Naive thymus-derived CD4-positive, alpha-beta T cell (primary cell): ENCODE results near the gene MYL12A. TPM values are rescaled to one million over a fixed set of nuclear protein-coding genes. Genes with fewer than 3 reads are reported as not detected.
A peak's percentile ranks its signal among the peaks of the same experiment; 100 is the strongest.

Experiments used
- ATAC-seq: fragments of 150-1000 bp; cut with Tn5 transposase; 2 replicates; pipeline ENCODE4 v1.10.0; 2021; ENCODE audit warnings: mild to moderate bottlenecking, moderate library complexity
- CTCF ChIA-PET: fragments of 350-600 bp; sonication (Branson Sonifier 250); formaldehyde crosslinking; loops from one replicate; lab custom pipeline; 2021; ENCODE audit warnings: antibody characterized with exemption; lab: Charles Lee
- POLR2A ChIA-PET: fragments of 350-600 bp; sonication (Branson Sonifier 250); formaldehyde crosslinking; loops from one replicate; lab custom pipeline; 2021; ENCODE audit warnings: antibody characterized with exemption, inconsistent platforms; lab: Charles Lee
- DNase-seq, 9 donors: peaks; one replicate each; pipeline versions ENCODE4 v3.0.0 to v3.0.0-alpha.2; 2020 to 2022; ENCODE audit warnings: mixed read lengths in 1 of 9
- H3K27ac ChIP-seq: one replicate; pipeline ENCODE4 v1.7.0; 2013; ENCODE audit warnings: mild to moderate bottlenecking, low read depth, low read length, moderate library complexity
- H3K27me3 ChIP-seq, 2 donors: one replicate each; pipeline ENCODE4 v1.7.0; 2013; ENCODE audit warnings: low read length in 2 of 2, mild to moderate bottlenecking in 2 of 2, moderate library complexity in 2 of 2; ENCODE audit not compliant: control insufficient read depth in 2 of 2, insufficient read depth in 2 of 2
- H3K36me3 ChIP-seq, 3 experiments: 1 replicate in 2 of 3; 2 replicates in 1 of 3; pipeline ENCODE4 v1.7.0; 2013; ENCODE audit warnings: low read length in 3 of 3, mild to moderate bottlenecking in 3 of 3, moderate library complexity in 1 of 3; ENCODE audit not compliant: insufficient read depth in 3 of 3, control insufficient read depth in 2 of 3
- H3K4me1 ChIP-seq, 2 donors: one replicate each; pipeline ENCODE4 v1.7.0; 2013; ENCODE audit warnings: low read length in 2 of 2, mild to moderate bottlenecking in 2 of 2, moderate library complexity in 1 of 2; ENCODE audit not compliant: control insufficient read depth in 2 of 2, insufficient read depth in 2 of 2
- H3K4me3 ChIP-seq: 2 replicates; pipeline ENCODE4 v1.7.0; 2013; ENCODE audit warnings: mild to moderate bottlenecking, low read length
- H3K9me3 ChIP-seq, 3 experiments: 1 replicate in 2 of 3; 2 replicates in 1 of 3; pipeline ENCODE4 v1.7.0; 2013; ENCODE audit warnings: low read length in 3 of 3; ENCODE audit not compliant: control insufficient read depth in 2 of 3
- H3K27ac Mint-ChIP-seq, 9 donors: one replicate each; pipeline ENCODE4 v1.8.0; 2020 to 2022; ENCODE audit warnings: mixed read lengths in 9 of 9, mild to moderate bottlenecking in 8 of 9, moderate library complexity in 5 of 9, inconsistent platforms in 2 of 9
- H3K27me3 Mint-ChIP-seq, 5 donors: one replicate each; pipeline ENCODE4 v1.8.0; 2021 to 2022; ENCODE audit warnings: mixed read lengths in 5 of 5, mild to moderate bottlenecking in 1 of 5
- H3K36me3 Mint-ChIP-seq, 5 donors: one replicate each; pipeline ENCODE4 v1.8.0; 2020 to 2022; ENCODE audit warnings: mixed read lengths in 5 of 5, mild to moderate bottlenecking in 3 of 5, inconsistent platforms in 1 of 5
- H3K4me1 Mint-ChIP-seq, 7 donors: one replicate each; pipeline ENCODE4 v1.8.0; 2020 to 2022; ENCODE audit warnings: mixed read lengths in 7 of 7, mild to moderate bottlenecking in 3 of 7, inconsistent platforms in 1 of 7
- H3K4me3 Mint-ChIP-seq, 10 donors: one replicate each; pipeline ENCODE4 v1.8.0; 2020 to 2022; ENCODE audit warnings: mild to moderate bottlenecking in 10 of 10, mixed read lengths in 10 of 10, moderate library complexity in 6 of 10, inconsistent platforms in 2 of 10
- H3K9me3 Mint-ChIP-seq, 11 donors: one replicate each; pipeline ENCODE4 v1.8.0; 2020 to 2022; ENCODE audit warnings: mixed read lengths in 11 of 11, mild to moderate bottlenecking in 4 of 11, inconsistent platforms in 1 of 11, moderate library complexity in 1 of 11
- intact Hi-C, 2 donors: fragments of 100-400 bp; cut with micrococcal nuclease; formaldehyde crosslinking; loops; one replicate each; pipeline ENCODE4 v1.15.1; 2023
- polyA plus RNA-seq, 2 donors: library from polyadenylated mRNA; unstranded; fragments of 300-500 nt; fragmentation: Illumina TruSeq; gene quantifications; one replicate each; pipeline ENCODE4 v1.2.3, GENCODE V29; 2021
- total RNA-seq, 6 experiments: library from RNA in 5 of 6; stranded (reverse) in 5 of 6; gene quantifications; 1 replicate in 5 of 6; 2 replicates in 1 of 6; pipeline ENCODE4 v1.2.3 and lab custom pipeline; 2021 to 2026

The MYL12A gene
- total and polyA plus RNA-seq, 7 experiments from 2014 or later = 331 to 2,608 (median 426) TPM

DNA sequence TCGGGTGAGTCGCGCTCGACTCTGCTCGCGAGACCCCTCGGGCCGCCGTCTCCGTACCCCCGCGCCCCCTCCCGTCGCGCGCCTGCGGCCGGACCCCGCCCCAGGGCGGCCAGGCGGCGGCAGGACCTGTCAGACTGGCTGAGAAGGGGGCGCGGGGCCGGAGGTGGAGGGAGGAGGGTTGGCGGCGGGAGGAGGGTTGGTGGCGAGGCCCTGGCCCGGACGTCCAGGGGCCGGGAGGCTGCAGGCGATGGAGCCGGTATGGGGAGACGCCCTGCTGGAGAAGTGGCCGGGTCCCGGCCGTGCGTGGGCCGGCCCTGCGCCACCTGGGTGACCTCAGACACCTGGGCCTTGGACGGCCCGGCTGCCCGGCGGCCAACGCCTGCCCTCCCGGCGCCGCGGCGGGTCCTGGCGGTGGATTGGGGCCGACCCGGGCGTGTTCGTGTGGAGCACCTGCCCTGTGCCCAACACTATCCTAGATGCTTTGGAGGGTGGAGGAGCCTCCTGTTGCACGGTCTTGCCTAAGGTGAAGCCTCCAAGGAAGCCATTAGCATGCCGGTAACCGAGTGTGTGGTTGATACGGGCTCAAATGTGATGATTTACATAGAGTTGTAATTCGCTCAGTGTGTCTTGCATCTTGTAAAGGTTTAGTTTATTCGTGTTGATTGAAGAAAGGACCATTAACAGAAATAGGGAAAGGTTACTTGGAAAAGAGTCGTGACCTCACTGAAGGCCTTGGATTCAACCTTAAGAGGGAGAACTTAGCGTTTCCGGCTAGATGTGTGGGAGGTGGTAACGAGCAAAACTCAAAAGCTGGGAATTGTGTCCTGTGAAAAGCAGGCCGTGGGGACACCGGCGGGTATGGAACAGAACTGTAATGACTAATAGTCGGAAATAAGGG, 14.9 kb downstream of the MYL12A start:
- ChIA-PET POLR2A (interaction anchor here (0.6 to 5.3 kb wide), 21 partner anchors 8 to 343 kb away, joined by 3 to 229 read pairs (median 5); partner anchors contain the start of genes MYL12A and TGIF1), CTCF (interaction anchor here (0.8 to 2.1 kb wide), 4 partner anchors 15 to 404 kb away, joined by 3 to 10 read pairs (median 4); partner anchors contain the start of gene MYL12A)
- peak overlapping the region; percentile 91 to 100 (median 99) for H3K27ac Mint-ChIP-seq
- H3K27me3 ChIP-seq = no peaks in the 10 kb centered on the region
- H3K4me3 ChIP-seq = peak overlapping the region; percentile 81
- DNase-seq (peak in 7 of 9 donors; percentile 24 to 50 (median 43)), ATAC-seq (peak; percentile 19)
- peaks cover 50 to 87% (median 83%) of the 10 kb centered on the region in 7 donors for H3K4me1 Mint-ChIP-seq
- peak overlapping the region; percentile 87 to 100 (median 96) for H3K4me3 Mint-ChIP-seq
- no peaks in the 10 kb centered on the region for H3K27me3 Mint-ChIP-seq
- no peaks in the 10 kb centered on the region for H3K9me3 Mint-ChIP-seq
- peak overlapping the region; percentile 96 for H3K27ac ChIP-seq
- H3K9me3 ChIP-seq = no peaks in the 10 kb centered on the region
- H3K36me3 ChIP-seq = peaks cover 5 to 16% (median 5%) of the 10 kb centered on the region in 3 experiments
- peaks cover 9 to 34% (median 14%) of the 10 kb centered on the region in 5 donors for H3K36me3 Mint-ChIP-seq
- peaks cover 58 to 66% of the 10 kb centered on the region in 2 donors for H3K4me1 ChIP-seq
- intact Hi-C loops = loop anchor here (1.0 to 5.0 kb wide), 9 partner anchors 9 to 690 kb away; partner anchors contain the start of genes LPIN2 (in 1 of the 2), METTL4 (in 1 of the 2), NDC80 (in 1 of the 2) and SMCHD1 (in 1 of the 2)

DNA sequence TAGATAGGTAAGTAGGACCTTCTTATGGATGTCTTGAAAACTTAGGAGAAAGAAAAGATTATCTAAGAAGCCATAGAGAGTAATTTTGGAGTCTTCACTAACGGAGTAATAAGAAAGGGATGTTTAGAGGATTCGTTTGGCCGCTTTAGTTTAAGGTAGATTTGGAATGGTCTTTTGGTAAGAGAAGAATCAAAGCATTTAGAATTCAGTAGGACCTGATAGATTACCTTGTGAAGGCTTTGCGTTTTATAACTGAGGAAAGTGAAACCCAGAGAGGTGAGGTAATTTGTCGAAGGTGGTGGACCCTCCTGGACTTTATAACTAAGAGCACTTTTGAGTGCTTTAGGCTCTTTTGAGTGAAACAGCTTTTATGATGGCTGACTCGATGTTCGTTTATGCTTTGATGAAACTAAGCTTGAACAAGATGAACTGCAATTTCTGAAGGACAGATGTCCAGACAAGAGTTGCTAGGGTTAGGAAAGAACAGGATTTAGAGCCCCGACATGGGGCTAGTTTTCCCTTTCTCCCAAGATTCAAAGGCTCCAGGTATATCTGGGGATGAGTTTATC, 15.6 kb downstream of the MYL12A start:
- peak overlapping the region; percentile 80 to 99 (median 91) for H3K27ac Mint-ChIP-seq
- no peaks in the 10 kb centered on the region for H3K27me3 Mint-ChIP-seq
- CTCF ChIA-PET = interaction anchor here (0.8 to 2.1 kb wide), 4 partner anchors 34 to 403 kb away, joined by 3 to 10 read pairs (median 4); no protein-coding TSS in a partner anchor
- ATAC-seq (no peak), DNase-seq (no peak)
- H3K4me1 Mint-ChIP-seq = peaks cover 49 to 85% (median 79%) of the 10 kb centered on the region in 7 donors
- intact Hi-C loops = loop anchor here (1.0 to 5.0 kb wide), 9 partner anchors 8 to 691 kb away; partner anchors contain the start of genes LPIN2 (in 1 of the 2), METTL4 (in 1 of the 2), NDC80 (in 1 of the 2) and SMCHD1 (in 1 of the 2)
- peak overlapping the region; percentile 81 for H3K4me3 ChIP-seq
- no peaks in the 10 kb centered on the region for H3K9me3 ChIP-seq
- H3K4me1 ChIP-seq = peaks cover 59 to 61% of the 10 kb centered on the region in 2 donors
- no peaks in the 10 kb centered on the region for H3K27me3 ChIP-seq
- POLR2A ChIA-PET = interaction anchor here (0.7 to 5.3 kb wide), 10 partner anchors 8 to 342 kb away, joined by 3 to 98 read pairs (median 5); partner anchors contain the start of gene MYL12A
- H3K36me3 Mint-ChIP-seq = peaks cover 3 to 27% (median 7%) of the 10 kb centered on the region in 5 donors
- no peaks in the 10 kb centered on the region for H3K9me3 Mint-ChIP-seq
- H3K36me3 ChIP-seq = peaks cover 0 to 9% (median 0%) of the 10 kb centered on the region in 3 experiments
- peak overlapping the region; percentile 87 to 98 (median 91) for H3K4me3 Mint-ChIP-seq
- peak overlapping the region; percentile 96 for H3K27ac ChIP-seq

- H3K27ac ChIP-seq = no peak overlapping the region
- intact Hi-C loops = loop anchor here in 1 of 2 donors (5.0 kb wide), 4 partner anchors 252 to 692 kb away; partner anchors contain the start of genes LPIN2, METTL4, NDC80 and SMCHD1
- H3K27ac Mint-ChIP-seq = peak overlapping the region; percentile 3 to 99 (median 45)
- peaks cover 0 to 23% (median 3%) of the 10 kb centered on the region in 5 donors for H3K36me3 Mint-ChIP-seq
- peaks cover 56 to 85% (median 79%) of the 10 kb centered on the region in 7 donors for H3K4me1 Mint-ChIP-seq
- ATAC-seq (no peak), DNase-seq (no peak)
- H3K27me3 Mint-ChIP-seq = no peaks in the 10 kb centered on the region
- CTCF ChIA-PET = interaction anchor here (0.6 to 2.1 kb wide), 2 partner anchors 15 to 402 kb away, joined by 3 to 10 read pairs; no protein-coding TSS in a partner anchor
- peaks cover 61% of the 10 kb centered on the region in 2 donors for H3K4me1 ChIP-seq
- H3K4me3 Mint-ChIP-seq = peak overlapping the region; percentile 10 to 98 (median 91)
- peak overlapping the region; percentile 11 for H3K4me3 ChIP-seq
- H3K27me3 ChIP-seq = no peaks in the 10 kb centered on the region
- no peaks in the 10 kb centered on the region for H3K9me3 ChIP-seq
- H3K9me3 Mint-ChIP-seq = no peaks in the 10 kb centered on the region
- POLR2A ChIA-PET = interaction anchor here (1.0 to 5.3 kb wide), 4 partner anchors 10 to 330 kb away, joined by 3 to 98 read pairs (median 8); partner anchors contain the start of gene MYL12A
- H3K36me3 ChIP-seq = peaks cover 0 to 6% (median 0%) of the 10 kb centered on the region in 3 experiments
Observed at GRCh38 chr18:3264362-3264761, 16.8 kb downstream of the MYL12A start.

DNA sequence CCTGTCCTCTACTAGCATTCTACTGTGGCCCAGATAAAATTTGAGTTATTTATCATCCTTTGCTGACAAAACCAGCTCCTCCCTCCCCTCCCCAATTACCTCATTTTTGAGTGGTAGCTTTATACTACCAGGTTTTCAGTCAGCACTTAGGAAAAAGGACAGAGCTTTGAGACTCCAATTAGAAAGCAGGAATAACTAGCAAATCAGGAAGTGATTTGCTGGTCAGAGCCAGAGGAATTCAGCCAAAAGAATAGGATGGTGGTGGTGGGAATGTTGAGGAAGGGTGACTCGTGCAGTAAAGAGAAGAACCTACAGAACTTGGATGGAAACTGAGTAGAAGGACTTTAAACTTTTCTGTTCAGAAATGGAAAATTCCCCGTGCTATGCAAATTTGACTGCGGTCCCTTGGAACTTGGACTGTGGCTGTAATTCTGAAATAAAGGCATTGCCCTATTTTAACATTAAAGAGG, 18.0 kb downstream of the MYL12A start:
- ATAC-seq (no peak), DNase-seq (no peak)
- no peaks in the 10 kb centered on the region for H3K27me3 Mint-ChIP-seq
- Histone ChIP-seq H3K27me3 (no peaks in the 10 kb centered on the region), H3K4me1 (peaks cover 56 to 60% of the 10 kb centered on the region in 2 donors), H3K4me3 (no peak overlapping the region), H3K9me3 (no peaks in the 10 kb centered on the region), H3K36me3 (peaks cover 0 to 6% (median 0%) of the 10 kb centered on the region in 3 experiments), H3K27ac (peak overlapping the region; percentile 30)
- H3K4me3 Mint-ChIP-seq = peak overlapping the region; percentile 3 to 98 (median 63)
- intact Hi-C loops = no loop called here
- peaks cover 0 to 21% (median 0%) of the 10 kb centered on the region in 5 donors for H3K36me3 Mint-ChIP-seq
- ChIA-PET POLR2A (interaction anchor here (0.6 to 5.3 kb wide), 3 partner anchors 17 to 328 kb away, joined by 3 to 98 read pairs (median 6); partner anchors contain the start of gene MYL12A), CTCF (interaction anchor here (0.8 to 0.9 kb wide), 2 partner anchors 15 to 173 kb away, joined by 3 to 4 read pairs; no protein-coding TSS in a partner anchor)
- H3K27ac Mint-ChIP-seq = peak overlapping the region in 8 of 9 donors; percentile 15 to 99 (median 77)
- peaks cover 59 to 85% (median 82%) of the 10 kb centered on the region in 7 donors for H3K4me1 Mint-ChIP-seq
- peaks cover 0 to 1% (median 0%) of the 10 kb centered on the region in 11 donors for H3K9me3 Mint-ChIP-seq

DNA sequence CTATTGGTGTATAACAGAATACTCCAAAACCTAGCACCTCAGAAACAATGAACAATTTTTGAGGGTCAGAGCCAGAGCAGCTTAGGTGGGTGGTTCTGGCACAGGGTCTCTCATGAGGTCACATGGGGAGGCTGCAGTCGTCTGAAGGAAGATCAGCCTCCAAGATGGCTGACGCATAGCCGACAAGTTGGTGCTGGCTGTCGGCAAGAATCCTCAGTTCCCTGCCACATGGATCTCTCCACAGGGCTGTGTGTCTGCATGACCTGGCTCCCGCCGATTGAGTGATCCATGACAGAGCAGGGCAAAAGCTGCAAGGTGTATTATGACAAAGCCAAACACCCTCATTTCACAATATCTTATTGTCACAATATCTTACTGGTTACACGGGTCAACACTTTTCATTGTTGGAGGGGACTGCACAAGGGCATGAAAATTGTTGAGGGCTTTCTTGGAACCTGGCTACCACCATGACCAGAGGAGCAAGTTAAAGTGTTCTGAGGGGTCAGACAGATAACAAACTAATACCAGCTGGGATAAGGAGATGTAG, 18.5 kb downstream of the MYL12A start:
- intact Hi-C loops = no loop called here
- peaks cover 0 to 1% (median 0%) of the 10 kb centered on the region in 11 donors for H3K9me3 Mint-ChIP-seq
- ChIA-PET POLR2A (interaction anchor here (1.3 to 5.3 kb wide), 3 partner anchors 11 to 328 kb away, joined by 4 to 98 read pairs (median 6); partner anchors contain the start of gene MYL12A), CTCF (no interaction called here)
- H3K9me3 ChIP-seq = no peaks in the 10 kb centered on the region
- H3K27ac ChIP-seq = peak overlapping the region; percentile 36
- H3K36me3 Mint-ChIP-seq = peaks cover 0 to 22% (median 0%) of the 10 kb centered on the region in 5 donors
- H3K27me3 ChIP-seq = no peaks in the 10 kb centered on the region
- peaks cover 61 to 85% (median 80%) of the 10 kb centered on the region in 7 donors for H3K4me1 Mint-ChIP-seq
- peak overlapping the region in 8 of 9 donors; percentile 57 to 99 (median 82) for H3K27ac Mint-ChIP-seq
- H3K27me3 Mint-ChIP-seq = no peaks in the 10 kb centered on the region
- H3K4me1 ChIP-seq = peaks cover 53 to 60% of the 10 kb centered on the region in 2 donors
- DNase-seq (no peak), ATAC-seq (no peak)
- peaks cover 0 to 6% (median 0%) of the 10 kb centered on the region in 3 experiments for H3K36me3 ChIP-seq
- no peak overlapping the region for H3K4me3 ChIP-seq
- H3K4me3 Mint-ChIP-seq = peak overlapping the region; percentile 7 to 98 (median 60)
